NT2/D1 (cell line): ENCODE measurements around the gene TEAD1.

Experiments
- SUZ12 ChIP-seq: IDR thresholded peaks from 2 replicates; pipeline ENCODE4 v1.6.1; 2011; ENCODE audit not compliant: insufficient read length, insufficient read depth; ENCODE audit errors: extremely low read depth
- YY1 ChIP-seq: IDR thresholded peaks from 2 replicates; pipeline ENCODE4 v1.6.1; 2011; ENCODE audit not compliant: insufficient read length, insufficient read depth

- TF ChIP-seq YY1 (no peak), SUZ12 (no peak)
Measured at GRCh38 chr11:12662101-12662689, 12.0 kb upstream of the TEAD1 start.
